22Rv1 (cell line): ENCODE results near the gene PSMB2.

Source experiments
- CTCF ChIP-seq: fragments of 450-650 bp; IDR thresholded peaks from 2 replicates; pipeline ENCODE4 v1.5.1; 2017; ENCODE audit warnings: mild to moderate bottlenecking
- ZFX ChIP-seq: fragments of 450-650 bp; IDR thresholded peaks from 2 replicates; pipeline ENCODE4 v1.6.1; 2017; ENCODE audit warnings: antibody characterized with exemption, borderline replicate concordance

DNA sequence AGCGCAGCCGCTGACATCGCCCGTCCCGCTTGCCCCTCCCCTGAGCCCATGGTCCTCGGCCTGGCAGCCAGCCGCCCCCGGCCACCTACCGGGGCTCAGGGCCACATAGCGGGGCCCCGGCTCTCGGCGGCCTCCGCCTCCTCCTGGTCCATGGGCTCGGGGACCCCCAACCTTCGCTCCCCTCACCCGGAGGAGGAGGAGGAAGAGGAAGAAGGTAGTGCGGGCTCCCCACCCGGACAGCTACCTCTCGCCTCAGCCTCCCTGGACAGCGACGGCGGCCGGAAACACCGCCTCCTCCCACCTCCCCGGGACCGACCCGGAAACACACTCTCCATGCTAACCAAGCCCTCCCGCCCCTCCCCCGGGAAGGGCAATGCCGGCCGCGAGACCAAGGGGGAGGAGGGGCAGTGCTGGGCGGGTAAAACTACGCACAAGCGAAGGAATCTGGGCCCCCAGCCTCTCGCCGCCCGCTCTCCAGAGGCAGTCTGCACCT lies 84.2 kb downstream of the PSMB2 start, which contains the start of gene KIAA0319L:
- TF ChIP-seq CTCF (no peak), ZFX (no peak)
